BLaER1 (cell line): ENCODE data around the gene TBC1D1.

ENCODE experiments used
- H3K27ac ChIP-seq: shearing (Covaris generic); formaldehyde crosslinking; 2 replicates; pipeline ENCODE4 v1.8.1; 2022
- H3K27me3 ChIP-seq: shearing (Covaris generic); formaldehyde crosslinking; 2 replicates; pipeline ENCODE4 v1.8.1; 2022
- H3K36me3 ChIP-seq: shearing (Covaris generic); formaldehyde crosslinking; 2 replicates; pipeline ENCODE4 v1.8.1; 2022
- H3K4me1 ChIP-seq: shearing (Covaris generic); formaldehyde crosslinking; 2 replicates; pipeline ENCODE4 v1.8.1; 2022
- H3K4me2 ChIP-seq: shearing (Covaris generic); formaldehyde crosslinking; 2 replicates; pipeline ENCODE4 v1.8.1; 2022
- H3K4me3 ChIP-seq: shearing (Covaris generic); formaldehyde crosslinking; 2 replicates; pipeline ENCODE4 v1.8.1; 2022
- H3K9ac ChIP-seq: shearing (Covaris generic); formaldehyde crosslinking; 2 replicates; pipeline ENCODE4 v1.8.1; 2022
- H3K9me3 ChIP-seq: shearing (Covaris generic); formaldehyde crosslinking; 2 replicates; pipeline ENCODE4 v1.8.1; 2022
- H4K20me1 ChIP-seq: shearing (Covaris generic); formaldehyde crosslinking; 2 replicates; pipeline ENCODE4 v1.8.1; 2022
- Cebpa-rat ChIP-seq: shearing (Covaris generic); IDR thresholded peaks from 2 replicates; pipeline ENCODE4 v1.8.1; 2022

TBC1D1 gene

DNA sequence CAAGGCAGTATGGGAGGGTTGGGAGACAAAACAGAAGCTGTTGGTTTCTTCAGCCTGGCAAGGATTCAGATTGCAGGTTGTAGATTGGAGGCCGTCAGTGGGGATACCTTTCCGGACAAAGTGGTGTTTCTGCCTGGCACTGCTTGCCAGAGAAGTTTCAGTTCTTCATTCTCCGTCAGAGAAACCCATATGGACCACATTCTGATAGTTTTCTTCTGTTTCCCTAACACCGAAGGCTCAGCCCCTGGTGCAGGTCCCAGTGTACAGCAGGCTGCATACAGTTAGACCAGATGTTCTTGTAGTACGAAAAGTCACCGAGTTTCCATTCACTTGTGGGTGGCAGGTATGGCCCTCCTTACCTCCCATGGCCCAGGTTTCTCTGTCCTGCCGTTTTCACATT, 176.6 kb downstream of the TBC1D1 start:
- Histone ChIP-seq H4K20me1 (no peaks in the 10 kb centered on the region), H3K9me3 (no peaks in the 10 kb centered on the region), H3K4me3 (no peak overlapping the region), H3K9ac (no peak overlapping the region), H3K4me1 (peaks cover 46% of the 10 kb centered on the region), H3K4me2 (peak overlapping the region; percentile 50), H3K27ac (0 out of 2 replicates have a peak overlapping the region, but pooled peaks have one; percentile 47), H3K36me3 (peaks cover 53% of the 10 kb centered on the region), H3K27me3 (no peaks in the 10 kb centered on the region)
- no peak for TF ChIP-seq Cebpa-rat

- Histone ChIP-seq H3K27me3 (no peaks in the 10 kb centered on the region), H3K4me1 (peaks cover 46% of the 10 kb centered on the region), H3K4me3 (no peak overlapping the region), H3K27ac (0 out of 2 replicates have a peak overlapping the region, but pooled peaks have one; percentile 47), H4K20me1 (no peaks in the 10 kb centered on the region), H3K9me3 (no peaks in the 10 kb centered on the region), H3K4me2 (peak overlapping the region; percentile 50; the same call in 1 of the 2 replicates), H3K36me3 (peaks cover 54% of the 10 kb centered on the region), H3K9ac (no peak overlapping the region)
- TF ChIP-seq Cebpa-rat: no peak
These were observed 177.2 kb downstream of the TBC1D1 start for GRCh38 chr4:38068107-38068506.

DNA sequence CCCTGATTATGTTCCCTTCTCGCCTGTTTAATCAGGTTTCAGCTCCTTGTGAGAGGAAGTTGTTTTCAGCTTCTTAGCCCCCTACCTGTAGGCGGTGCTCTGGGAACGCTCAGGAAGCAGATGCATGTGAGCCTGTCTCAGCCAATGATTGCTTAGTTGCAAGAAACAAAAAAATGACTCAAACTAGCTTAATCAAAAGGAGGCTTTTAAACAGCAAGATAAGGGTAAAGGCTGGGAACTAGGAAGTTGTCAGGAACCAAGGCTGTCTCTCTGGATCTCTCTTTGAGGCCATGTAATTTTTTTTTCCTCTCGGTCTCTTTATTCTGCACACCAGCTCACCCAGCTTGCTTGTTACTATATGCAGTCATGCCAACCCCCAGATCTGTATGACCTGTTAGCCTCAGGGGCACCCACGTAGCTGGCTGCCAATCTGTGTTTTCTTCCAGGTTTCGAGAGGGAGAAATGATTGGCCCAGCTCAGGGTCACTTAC, 178.4 kb downstream of the TBC1D1 start:
- Histone ChIP-seq H3K4me1 (peaks cover 46% of the 10 kb centered on the region), H3K9me3 (no peaks in the 10 kb centered on the region), H3K27ac (no peak overlapping the region), H3K27me3 (no peaks in the 10 kb centered on the region), H3K4me3 (no peak overlapping the region), H4K20me1 (no peaks in the 10 kb centered on the region), H3K9ac (no peak overlapping the region), H3K4me2 (no peak overlapping the region), H3K36me3 (peaks cover 61% of the 10 kb centered on the region)
- no peak for TF ChIP-seq Cebpa-rat

GRCh38 chr4:38071801-38072431, 181.0 kb downstream of the TBC1D1 start:
- Histone ChIP-seq H3K27me3 (no peaks in the 10 kb centered on the region), H3K4me1 (peaks cover 42% of the 10 kb centered on the region), H3K9ac (no peak overlapping the region), H3K27ac (peak overlapping the region; percentile 66), H3K4me3 (no peak overlapping the region), H3K4me2 (peak overlapping the region; percentile 34), H3K9me3 (no peaks in the 10 kb centered on the region), H3K36me3 (peaks cover 63% of the 10 kb centered on the region), H4K20me1 (no peaks in the 10 kb centered on the region)
- TF ChIP-seq Cebpa-rat: peak; percentile 80

- H3K36me3 ChIP-seq: peaks cover 59% of the 10 kb centered on the region
- peak overlapping the region; percentile 34 for H3K4me2 ChIP-seq
- H3K4me1 ChIP-seq: peaks cover 36% of the 10 kb centered on the region
- no peak overlapping the region for H3K9ac ChIP-seq
- no peak overlapping the region for H3K4me3 ChIP-seq
- peak overlapping the region; percentile 66 for H3K27ac ChIP-seq
- no peaks in the 10 kb centered on the region for H4K20me1 ChIP-seq
- TF ChIP-seq Cebpa-rat: no peak
- H3K9me3 ChIP-seq: no peaks in the 10 kb centered on the region
- H3K27me3 ChIP-seq: no peaks in the 10 kb centered on the region
These were observed 181.7 kb downstream of the TBC1D1 start for GRCh38 chr4:38072578-38072977.

DNA sequence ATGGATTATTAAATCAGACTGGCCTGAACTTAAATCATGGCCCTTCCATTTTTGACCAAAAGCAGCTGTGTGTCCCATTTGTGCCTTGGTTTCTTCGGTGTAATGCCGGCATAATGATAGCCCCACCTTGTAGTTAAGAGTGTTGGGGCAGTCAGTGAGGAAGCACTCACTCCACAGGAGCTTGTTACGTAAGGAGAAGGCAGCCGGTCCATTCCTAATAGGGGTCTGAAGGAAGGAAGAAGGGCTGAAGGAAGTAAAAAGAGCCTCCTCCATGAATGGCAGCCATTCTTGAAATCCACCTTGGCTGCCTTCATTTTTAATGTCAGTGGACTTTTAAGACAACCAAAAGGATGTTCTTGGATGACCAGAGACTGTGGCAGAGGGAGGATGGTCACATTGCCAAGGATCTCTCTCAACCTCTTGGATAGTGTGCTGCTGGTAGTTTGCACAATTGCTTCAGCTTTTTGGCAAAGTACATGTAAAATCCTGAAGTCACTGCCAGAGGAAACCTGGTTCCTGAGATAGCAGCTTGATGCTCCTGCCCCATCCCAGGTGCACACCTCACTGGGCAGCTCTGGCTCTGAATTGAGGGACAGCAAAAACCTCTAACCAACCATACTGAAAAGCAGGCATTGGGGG, 182.8 kb downstream of the TBC1D1 start:
- no peak overlapping the region for H3K4me2 ChIP-seq
- no peaks in the 10 kb centered on the region for H3K27me3 ChIP-seq
- peaks cover 56% of the 10 kb centered on the region for H3K36me3 ChIP-seq
- H3K27ac ChIP-seq: no peak overlapping the region
- no peaks in the 10 kb centered on the region for H3K9me3 ChIP-seq
- no peak overlapping the region for H3K9ac ChIP-seq
- no peak overlapping the region for H3K4me3 ChIP-seq
- H3K4me1 ChIP-seq: peaks cover 33% of the 10 kb centered on the region
- no peaks in the 10 kb centered on the region for H4K20me1 ChIP-seq
- no peak for TF ChIP-seq Cebpa-rat

DNA sequence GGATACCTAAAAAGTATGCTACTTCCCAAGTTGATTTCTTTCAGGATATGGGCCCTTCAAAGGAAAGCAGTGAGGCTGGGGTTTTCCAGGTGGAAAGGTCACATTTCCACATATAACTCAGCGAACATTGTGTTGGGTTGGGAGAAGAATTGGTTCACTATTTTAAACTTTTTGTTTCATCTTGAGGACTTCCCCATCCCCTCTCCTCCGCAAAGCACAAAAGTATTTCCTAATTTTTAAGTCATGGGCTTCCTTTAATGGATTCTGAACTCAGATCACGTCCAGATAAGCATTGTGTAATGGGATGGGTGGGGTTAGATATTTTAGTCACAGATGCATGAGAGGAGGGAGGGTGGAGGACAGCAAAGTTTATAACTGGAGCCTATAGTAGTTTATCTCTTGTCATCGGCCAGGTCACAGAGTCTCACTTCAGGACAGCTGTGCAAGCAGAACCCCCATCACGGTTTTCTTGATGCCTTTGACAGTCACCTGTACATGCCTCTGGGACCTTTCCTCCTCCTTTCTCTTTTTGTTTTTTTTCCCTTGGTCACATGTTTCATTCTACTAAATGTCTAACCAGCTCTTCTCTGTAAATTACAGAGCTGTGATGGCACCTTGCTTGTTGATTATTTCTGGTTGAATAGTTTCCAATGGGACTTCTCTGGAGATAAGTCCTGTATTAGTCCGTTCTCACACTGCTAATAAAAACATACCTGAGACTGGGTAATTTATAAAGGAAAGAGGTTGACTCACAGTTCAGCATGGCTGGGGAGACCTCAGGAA, 184.7 kb downstream of the TBC1D1 start:
- Histone ChIP-seq H4K20me1 (no peaks in the 10 kb centered on the region), H3K4me3 (no peak overlapping the region), H3K27me3 (no peaks in the 10 kb centered on the region), H3K36me3 (peaks cover 54% of the 10 kb centered on the region), H3K27ac (no peak overlapping the region), H3K9me3 (no peaks in the 10 kb centered on the region), H3K4me1 (peaks cover 36% of the 10 kb centered on the region), H3K4me2 (no peak overlapping the region), H3K9ac (no peak overlapping the region)
- TF ChIP-seq Cebpa-rat: no peak

DNA sequence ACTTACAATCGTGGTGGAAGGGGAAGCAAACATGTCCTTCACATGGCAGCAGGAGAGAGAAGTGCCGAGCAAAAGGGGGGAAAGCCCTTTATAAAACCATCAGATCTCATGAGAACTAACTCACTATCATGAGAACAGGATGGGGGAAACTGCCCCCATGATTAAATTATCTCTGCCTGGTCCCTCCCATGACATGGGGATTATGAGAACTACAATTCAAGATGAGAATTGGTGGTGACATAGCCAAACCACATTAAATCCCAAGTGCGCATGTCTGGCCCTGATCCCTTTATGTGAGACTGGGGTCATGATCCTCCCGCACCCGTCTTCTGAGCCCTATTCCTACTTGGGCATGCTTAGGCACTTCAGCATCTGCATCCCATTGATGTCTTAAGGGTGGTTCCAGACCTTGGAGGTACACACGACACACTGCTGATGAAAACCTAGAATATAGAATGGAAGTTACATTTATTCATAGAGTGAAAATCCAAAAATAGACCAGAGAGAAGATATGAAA, 185.3 kb downstream of the TBC1D1 start:
- Histone ChIP-seq H3K27ac (no peak overlapping the region), H4K20me1 (no peaks in the 10 kb centered on the region), H3K9me3 (no peaks in the 10 kb centered on the region), H3K9ac (no peak overlapping the region), H3K4me3 (no peak overlapping the region), H3K4me1 (peaks cover 37% of the 10 kb centered on the region), H3K4me2 (no peak overlapping the region), H3K36me3 (peaks cover 54% of the 10 kb centered on the region), H3K27me3 (no peaks in the 10 kb centered on the region)
- TF ChIP-seq Cebpa-rat: no peak

DNA sequence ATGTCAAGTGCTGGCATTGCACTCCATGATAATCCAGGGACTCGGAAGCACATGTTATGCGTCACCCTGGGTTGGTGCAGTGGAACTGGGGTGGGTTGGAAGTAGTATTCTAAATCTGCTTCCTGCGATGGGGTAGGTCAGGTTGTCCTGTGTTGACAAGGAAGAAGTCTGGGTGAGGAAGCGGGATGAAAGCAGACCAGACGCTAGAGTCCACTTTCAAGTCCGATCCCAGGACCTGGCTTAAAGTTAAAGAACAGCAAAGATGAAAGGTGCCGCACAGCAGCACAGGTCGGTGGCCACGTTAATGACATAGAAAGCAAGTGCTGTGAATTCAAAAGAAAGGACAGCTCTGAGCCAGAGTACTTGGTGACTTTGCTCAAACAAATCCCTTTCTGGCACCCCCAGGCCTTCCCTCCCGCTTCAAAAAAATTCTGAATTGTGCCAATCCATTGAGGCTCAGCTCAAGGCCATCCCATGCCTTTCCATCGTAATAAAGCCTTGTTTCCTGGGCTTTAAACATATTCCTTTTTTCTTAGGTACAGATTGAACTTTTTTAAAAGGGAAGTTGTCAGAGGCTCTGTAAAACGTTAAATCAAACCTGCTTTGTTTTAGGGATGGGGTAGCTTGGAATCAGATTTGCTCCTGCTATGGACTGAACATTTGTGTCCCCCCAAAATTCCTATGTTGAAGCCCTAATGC, 187.1 kb downstream of the TBC1D1 start:
- Histone ChIP-seq H3K4me2 (no peak overlapping the region; the same call in 1 of the 2 replicates), H3K9ac (no peak overlapping the region), H3K36me3 (peaks cover 61% of the 10 kb centered on the region), H3K27me3 (no peaks in the 10 kb centered on the region), H3K9me3 (no peaks in the 10 kb centered on the region), H3K4me1 (peaks cover 41% of the 10 kb centered on the region), H3K4me3 (no peak overlapping the region), H4K20me1 (no peaks in the 10 kb centered on the region), H3K27ac (0 out of 2 replicates have a peak overlapping the region, but pooled peaks have one; percentile 8)
- TF ChIP-seq Cebpa-rat: no peak
